ENCODE data around the gene NANOS3. TPM values are rescaled to one million over a fixed set of nuclear protein-coding genes. Genes with fewer than 3 reads are reported as not detected.
A peak's percentile ranks its signal among the peaks of the same experiment; 100 is the strongest.

NANOS3 gene
- total and polyA plus RNA-seq, 9 of the 15 experiments (the other 6 are each of a cell fraction or from before 2014, with no cell fraction given), result not detected

- TF ChIP-seq MGA (IDR thresholded peaks at IDR 0.05), result no peak
- no peak for TF ChIP-seq RAD51 (IDR thresholded peaks at IDR 0.05; ENCODE audit: borderline replicate concordance, low read depth)
- no peak; the same call in 1 of the 2 replicates for TF ChIP-seq ATF4 (CRISPR knock-in tag; IDR thresholded peaks at IDR 0.05)
- no peak for TF ChIP-seq MXI1 (IDR thresholded peaks at IDR 0.05; ENCODE audit: low read depth, low read length)
- TF ChIP-seq SOX6 (IDR thresholded peaks at IDR 0.05), result 0 out of 2 replicates have a peak, but pooled peaks have one; percentile 20
- no peak for TF ChIP-seq KLF16 (IDR thresholded peaks at IDR 0.05)
- no peak for TF ChIP-seq MLLT1 (IDR thresholded peaks at IDR 0.05)
- no peak for TF ChIP-seq ZNF780A (CRISPR knock-in tag; IDR thresholded peaks at IDR 0.05)
- TF ChIP-seq SNAPC5 (CRISPR knock-in tag; IDR thresholded peaks at IDR 0.05), result no peak
- no peak for TF ChIP-seq THRAP3 (IDR thresholded peaks at IDR 0.05; ENCODE audit: borderline replicate concordance)
- no peak for TF ChIP-seq SRSF1 (IDR thresholded peaks at IDR 0.05; ENCODE audit: low read depth, low read length)
- no peak for TF ChIP-seq CBFB (CRISPR knock-in tag; IDR thresholded peaks at IDR 0.05)
- no peak for TF ChIP-seq ZNF239 (CRISPR knock-in tag; IDR thresholded peaks at IDR 0.05)
- no peak for TF ChIP-seq MCM3 (IDR thresholded peaks at IDR 0.05)
- peak; percentile 98 for TF ChIP-seq CXXC5 (CRISPR knock-in tag; IDR thresholded peaks at IDR 0.05)
Measured at GRCh38 chr19:13849991-13850909, 26.7 kb upstream of the NANOS3 start (continued).
